OCI-M2 (cell line): Measurements from ENCODE around the gene CNGB1.
"Not testable (repeated sequence)": the region's sequence is repeated elsewhere in the genome, so short reads cannot be mapped to it uniquely, and the experiment has no call there.

Experiments used
- DNase-seq: peaks from one replicate; lab custom pipeline; 2025; ENCODE audit not compliant: unreplicated experiment; lab: John Stamatoyannopoulos, UW

The CNGB1 gene

DNA sequence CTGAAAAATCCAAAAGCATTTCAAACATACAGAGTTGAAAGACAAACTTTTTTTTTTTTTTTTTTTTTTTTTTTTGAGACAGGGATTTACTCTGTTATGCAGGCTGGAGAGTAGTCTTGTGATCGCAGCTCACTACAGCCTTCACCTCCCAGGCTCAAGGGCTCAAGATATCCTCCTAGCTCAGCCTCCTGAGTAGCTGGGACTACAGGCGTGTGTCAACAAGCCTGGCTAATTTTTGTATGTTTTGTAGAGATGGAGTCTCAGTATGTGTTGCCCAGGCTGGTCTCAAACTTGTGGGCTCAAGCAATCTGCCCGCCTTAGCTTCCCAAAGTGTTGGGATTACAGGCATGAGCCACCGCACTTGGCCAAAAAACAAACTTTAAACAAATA is 104.4 kb downstream of the CNGB1 start:
- no peak for DNase-seq

DNA sequence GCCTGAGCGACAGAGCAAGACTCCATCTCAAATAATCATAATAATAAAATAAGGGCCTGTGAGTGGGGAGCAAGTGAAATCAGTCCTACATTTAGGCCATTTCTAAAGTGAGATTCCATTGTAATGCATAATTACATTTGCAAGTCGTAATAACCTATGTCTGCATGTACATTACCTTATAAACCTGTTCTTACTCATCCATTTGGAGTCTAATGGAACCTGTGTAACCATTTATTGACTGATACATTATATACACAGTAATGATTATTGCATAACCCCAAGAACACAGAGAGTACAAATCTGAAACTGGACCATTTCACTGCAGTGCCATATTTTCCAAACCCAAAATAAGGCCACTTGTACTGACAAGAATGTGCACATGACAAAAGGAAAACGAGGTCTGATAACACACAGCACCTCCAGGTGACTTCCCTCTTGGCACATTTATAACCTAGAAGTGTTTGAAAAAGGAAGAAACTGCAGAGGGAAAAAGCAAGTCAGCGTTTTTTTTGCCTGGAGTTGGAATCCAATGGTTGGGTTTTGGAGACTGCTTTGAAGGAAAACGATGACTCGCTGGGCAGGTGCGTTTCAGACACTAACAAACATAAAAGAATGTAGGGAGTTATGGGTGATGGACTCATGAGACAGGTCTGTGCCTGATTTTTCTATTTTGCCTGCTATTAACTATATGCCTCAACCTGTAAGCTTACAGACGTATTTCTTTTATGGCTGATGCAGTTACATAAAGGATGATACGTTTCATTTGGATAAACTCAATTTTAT is 105.0 kb downstream of the CNGB1 start:
- no peak for DNase-seq

DNA sequence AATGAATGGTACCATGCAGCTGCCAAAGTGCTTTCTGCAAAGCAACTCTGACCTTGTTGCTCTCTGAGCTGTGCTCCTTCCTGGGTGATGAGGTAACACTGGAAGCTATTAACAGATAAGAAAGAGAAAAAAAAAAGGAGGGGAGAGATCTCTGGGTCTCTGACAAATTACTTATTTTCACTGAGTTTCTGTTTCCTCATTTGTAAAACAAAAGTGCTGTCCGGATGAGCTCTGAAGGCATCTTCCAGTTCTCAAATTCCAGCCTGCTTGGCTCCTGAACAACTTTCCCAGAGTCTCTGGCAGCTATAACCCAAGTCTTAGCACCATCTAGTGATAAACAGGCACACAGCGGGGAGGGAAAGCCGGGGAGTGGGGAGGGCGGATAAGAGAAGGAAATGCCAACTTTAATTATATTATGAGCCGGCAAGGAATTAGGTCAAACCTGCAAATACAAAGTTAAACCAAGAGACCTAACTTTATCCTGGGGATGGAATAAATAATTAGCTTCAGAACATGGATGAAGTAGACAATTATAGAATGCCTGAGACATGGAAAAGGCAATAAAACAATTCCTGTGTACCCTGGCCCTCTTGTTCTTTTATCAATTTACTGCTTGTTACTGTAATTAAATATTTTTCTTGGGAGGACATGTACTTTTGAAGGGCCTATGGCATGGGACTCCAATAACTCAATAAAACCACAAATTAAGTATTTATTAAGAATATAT is 107.3 kb downstream of the CNGB1 start:
- DNase-seq: no peak

DNA sequence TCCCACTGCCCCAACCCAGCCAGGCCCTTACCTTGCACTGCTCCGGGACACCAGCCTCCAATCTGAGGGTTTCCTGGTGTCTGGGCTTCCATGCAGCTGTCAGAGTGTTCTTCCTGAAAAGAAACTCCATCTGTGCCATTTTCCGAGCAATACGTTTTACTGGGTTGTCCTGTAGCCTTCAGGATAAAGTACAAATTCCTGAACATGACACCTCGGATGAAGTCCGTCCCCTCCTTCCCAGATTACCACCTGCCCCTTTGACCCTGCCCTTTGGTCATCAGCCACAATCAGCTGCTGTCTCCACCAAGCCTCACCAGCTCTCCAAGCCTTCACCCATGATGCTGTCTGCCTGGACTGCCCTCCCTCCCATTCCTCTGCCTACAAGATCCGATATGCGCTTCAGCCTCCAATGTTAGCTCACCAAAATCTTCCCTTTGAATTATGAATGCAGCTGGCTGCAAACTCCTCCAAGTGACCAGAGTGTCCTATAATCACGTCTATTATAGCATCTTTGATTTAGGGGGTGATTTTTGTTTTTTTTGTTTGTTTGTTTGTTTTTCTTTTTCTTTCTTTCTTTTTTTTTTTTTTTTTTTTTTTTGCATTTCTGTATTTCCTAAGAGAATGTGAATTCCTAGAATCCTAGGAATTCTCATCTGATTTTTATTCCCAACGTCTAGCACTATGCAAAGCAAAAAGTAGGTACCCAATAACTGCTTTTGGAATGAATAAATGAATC is 108.1 kb downstream of the CNGB1 start:
- no peak for DNase-seq

DNA sequence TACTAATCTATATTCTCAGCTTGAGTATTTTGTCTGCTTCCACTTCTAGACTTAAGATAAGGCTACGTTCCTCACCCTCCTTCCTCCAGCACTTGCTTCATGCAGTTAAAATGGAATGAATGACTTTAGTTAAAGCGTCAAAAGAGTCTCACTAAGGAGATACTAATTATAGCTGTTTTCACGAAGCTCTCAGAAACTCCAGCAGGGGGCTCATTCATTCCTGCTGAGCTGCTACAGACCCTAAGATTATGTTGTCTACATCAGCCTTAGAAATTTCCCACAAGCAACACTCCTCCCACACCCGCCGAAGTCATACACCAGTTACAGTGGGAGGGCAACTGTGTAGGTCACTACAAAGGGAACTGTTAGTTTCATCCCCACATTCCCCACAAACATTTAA is 111.6 kb downstream of the CNGB1 start:
- no peak for DNase-seq

DNA sequence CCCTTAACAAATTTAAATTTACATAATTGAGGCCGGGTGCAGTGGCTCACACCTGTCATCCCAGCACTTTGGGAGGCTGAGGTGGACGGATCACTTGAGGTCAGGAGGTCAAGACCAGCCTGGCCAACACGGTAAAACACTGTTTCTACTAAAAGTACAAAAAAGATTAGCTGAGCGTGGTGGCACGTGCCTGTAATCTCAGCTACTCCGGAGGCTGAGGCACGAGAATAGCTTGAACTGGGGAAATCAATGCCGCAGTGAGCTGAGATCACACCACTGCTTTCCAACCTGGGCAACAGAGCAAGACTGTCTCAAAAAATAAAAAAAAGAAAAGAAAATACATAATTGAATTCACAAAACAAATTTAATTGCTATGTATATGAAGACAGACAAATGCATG is 112.3 kb downstream of the CNGB1 start:
- no peak for DNase-seq

DNA sequence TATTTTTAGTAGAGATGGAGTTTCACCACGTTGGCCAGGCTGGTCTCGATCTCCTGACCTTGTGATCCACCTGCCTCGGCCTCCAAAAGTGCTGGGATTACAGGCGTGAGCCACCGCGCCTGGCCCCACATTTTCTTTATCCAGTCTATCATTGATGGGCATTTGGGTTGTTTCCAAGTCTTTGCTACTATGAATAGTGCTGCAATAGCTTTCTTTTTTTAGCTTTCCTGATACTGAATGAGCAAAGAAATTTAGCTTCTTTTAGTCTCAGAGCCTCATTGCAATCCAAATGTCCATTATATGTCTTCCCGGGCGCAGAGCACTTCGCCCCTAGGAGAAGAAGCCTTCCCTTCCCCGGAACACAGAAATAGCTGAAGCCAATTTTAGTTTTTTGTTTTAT is 112.9 kb downstream of the CNGB1 start:
- DNase-seq: not testable (repeated sequence)

DNA sequence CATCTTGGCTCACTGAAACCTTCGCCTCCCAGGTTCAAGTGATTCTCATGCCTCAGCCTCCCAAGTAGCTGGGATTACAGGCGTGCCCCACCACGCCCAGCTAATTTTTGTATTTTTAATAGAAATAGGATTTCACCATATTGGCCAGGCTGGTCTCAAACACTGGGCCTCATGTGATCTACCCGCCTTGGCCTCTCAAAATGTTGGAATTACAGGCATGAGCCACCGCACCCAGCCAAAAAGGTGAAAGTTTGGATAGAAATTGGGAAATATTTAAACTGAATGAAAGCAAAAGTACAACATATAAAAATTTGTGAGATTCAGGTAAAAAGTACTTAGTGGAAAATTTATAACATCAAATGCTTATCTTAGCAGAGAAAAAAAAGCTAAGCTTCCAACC is 115.7 kb downstream of the CNGB1 start:
- no peak for DNase-seq

DNA sequence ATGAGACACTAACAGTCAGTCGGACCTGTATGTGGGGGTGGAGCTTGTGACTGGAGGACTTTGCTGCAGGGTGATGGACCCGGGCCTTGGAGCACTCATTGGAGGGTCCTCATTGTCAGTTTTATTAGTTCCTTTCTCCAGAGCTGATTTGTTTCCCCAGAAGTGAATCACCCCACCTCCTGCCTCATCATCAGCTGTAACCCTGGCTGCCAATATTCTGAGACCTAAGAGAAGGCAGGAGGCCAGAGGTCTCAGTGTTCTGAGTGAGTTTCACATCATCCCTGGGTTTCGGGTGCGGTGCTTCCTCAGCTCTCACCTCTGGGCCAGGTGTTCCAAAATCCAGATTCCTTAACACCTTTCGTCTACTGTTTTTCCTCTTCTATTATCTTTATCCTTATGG is 118.7 kb downstream of the CNGB1 start:
- DNase-seq: no peak

DNA sequence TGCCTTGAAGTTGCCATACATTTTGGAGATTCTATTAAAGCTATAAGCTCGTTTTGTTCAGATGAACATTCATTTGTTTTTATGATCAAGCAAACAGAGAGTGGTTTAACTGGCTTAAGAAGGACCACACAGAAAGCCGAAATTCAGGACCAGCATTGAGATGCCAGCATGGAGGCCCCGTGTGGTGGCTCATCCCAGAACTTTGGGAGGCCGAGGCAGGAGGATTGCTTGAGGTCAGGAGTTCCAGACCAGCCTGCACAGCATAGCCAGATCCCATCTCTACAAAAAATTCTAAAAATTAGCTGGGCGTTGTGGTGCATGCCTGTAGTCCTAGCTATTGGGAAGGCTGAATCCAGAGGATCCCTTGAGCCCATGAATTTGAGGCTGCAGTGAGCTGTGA is 122.7 kb downstream of the CNGB1 start:
- no peak for DNase-seq

DNA sequence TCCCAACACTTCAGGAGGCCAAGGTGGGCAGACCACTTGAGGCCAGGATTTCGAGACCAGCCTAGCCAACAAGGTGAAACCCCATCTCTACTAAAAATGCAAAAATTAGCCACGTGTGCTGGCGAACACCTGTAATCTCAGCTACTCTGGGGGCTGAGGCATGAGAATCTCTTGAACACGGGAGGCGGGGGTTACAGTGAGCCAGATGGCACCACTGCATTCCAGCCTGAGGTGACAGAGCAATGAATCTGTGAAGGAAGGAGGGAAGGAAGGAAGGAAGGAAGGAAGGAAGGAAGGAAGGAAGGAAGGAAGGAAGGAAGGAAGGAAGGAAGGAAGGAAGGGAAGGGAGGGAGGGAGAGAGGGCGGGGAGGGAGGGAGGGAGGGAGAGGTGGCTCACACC is 124.0 kb downstream of the CNGB1 start:
- DNase-seq: not testable (repeated sequence)

DNA sequence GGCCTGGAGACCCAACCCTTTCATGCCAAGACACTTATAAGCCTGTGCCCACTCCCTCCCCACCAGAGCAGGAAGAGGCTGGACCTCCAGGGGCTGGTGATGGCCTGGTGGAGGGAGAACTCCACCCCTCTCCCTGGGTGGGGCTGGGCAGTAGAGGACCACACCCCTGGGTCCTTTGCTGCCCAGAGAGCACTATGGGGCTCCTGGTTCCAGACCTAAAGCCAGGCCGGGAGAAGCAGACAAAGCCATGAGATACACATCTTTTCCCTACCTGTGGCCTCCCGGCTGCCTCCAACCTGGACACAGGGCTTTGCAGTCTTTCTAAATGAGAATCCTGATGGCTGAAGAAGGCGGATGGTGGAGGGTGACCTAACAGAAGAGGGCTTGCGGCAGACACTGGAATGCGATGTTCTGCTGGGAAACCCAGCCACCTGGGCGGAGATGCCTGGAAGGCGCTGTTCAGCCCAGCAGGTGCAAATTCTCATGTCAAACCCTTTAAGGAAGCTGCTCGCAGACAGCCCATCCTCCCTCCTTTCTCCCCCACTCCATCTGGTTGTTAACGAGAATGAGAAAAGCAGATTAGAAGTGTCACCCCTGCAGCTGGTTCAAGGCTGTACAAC is 124.7 kb downstream of the CNGB1 start:
- DNase-seq: no peak

DNA sequence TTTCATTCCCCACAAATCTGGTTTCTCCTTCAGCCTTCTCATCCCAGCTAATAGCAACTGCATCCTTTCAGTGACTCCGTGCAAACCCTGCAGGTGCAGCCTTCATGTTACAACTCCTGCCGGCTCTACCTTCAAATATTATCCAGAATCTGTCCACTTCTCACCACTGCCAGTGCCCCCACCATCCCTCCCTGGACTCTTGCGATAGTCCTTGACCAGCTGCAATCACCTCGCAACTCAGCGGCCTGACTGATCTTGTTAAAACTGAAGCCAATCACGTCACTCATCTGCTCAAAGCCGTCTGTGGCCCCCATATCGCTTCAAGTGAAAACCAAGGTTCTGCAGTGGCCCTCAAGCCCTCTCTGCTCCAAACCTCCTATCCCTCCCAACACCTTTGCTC is 125.8 kb downstream of the CNGB1 start:
- DNase-seq: no peak

DNA sequence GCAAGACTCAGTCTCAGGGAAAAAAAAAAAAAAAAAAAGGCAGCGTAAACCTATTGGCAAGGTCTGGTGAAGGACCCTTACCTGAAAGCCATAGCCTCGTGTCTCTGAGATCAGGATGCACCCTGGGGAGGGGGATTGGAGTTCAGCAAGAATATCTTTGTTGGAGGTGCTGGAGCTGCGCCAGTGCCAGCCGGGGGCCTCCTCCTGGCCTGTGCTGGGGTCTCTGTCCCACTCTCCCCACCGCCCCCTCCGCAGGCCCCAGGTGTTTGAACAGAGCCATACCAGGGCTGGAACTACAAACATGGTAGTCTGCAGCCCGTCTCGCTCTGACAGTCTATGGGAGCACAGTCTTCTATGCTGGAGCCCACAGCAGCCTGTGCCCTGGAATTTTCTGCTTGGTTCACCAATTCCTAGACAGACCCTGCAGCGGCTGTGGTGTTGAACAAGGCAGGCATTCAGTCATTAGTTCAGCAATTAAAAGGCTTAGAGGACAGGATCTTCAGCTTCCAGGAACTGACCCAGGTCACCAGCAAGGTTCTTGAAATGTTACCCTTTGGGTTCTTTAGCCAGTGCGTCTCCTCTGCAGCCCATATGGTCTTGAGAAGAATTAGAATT is 126.4 kb downstream of the CNGB1 start:
- DNase-seq: no peak

DNA sequence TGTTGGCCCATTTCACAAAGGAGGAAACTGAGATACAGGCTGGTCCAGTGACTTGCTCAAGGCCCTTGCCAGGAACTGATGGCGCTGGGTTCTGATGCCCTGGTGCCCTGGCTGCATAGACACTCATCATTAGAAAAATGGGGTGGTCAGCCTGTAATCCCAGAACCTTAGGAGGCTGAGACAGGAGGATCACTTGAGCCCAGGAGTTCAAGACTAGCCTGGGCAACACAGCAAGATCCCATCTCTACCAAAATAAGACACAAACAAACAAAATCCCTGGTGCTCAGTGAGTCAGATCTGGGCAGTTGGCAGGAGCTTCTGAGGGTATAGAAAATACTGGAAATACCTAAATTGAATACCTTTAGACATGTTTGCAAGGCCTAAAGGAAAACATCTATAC is 127.5 kb downstream of the CNGB1 start:
- no peak for DNase-seq

DNA sequence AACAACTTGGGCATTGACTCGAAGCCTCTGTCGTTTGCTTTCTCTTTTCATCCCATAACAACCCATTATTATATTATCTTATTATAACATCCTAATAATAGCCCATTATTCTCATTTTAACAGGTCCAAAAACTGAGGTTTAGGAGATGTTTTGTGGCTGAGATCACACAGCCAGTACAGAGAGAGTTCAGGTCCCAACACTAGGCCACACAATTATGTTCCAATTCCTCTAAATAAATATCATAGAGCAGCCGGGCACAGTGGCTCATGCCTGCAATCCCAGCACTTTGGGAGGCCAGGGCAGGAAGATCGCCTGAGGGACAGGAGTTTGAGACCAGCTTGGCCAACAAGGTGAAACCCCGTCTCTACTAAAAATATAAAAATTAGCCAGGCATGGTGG is 128.3 kb downstream of the CNGB1 start:
- DNase-seq: no peak

DNA sequence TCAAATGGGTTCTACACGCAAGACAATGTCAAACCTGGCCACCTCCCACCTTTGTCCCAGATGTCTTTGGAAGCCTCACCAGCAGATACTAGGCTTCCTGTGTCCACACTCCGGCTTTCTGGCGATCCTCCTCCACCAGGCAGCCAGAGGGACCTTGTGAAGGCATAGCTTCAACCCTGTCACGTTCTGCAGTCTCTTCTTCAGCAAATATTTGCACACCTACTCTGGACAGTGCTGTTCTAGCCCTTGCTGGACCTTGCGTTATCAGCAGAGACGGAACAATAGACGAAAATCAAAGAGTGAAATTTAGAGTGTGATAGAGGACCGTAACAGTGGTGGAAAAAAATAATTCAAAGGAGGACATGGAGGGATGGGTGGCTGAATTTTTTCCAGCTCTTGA is 130.1 kb downstream of the CNGB1 start:
- DNase-seq: no peak

DNA sequence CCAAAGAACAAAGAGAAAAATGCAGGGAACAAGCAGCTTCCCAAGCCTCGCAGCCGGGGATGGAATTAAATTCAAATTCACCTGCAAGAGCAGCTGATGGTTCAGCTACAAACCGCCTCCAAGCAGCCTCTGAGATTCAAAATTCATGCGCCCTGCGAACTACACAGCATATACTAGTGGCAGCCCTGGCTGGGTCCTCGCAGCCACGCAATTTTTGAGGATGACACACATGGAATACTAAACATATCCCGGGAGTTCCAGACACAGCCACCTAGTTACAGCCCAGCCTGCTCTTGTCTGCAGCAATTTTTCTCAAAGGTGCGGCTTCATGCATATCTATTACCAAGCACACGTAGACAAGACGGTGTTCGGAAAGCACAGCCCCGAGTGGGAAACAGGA is 132.8 kb downstream of the CNGB1 start:
- no peak for DNase-seq

DNA sequence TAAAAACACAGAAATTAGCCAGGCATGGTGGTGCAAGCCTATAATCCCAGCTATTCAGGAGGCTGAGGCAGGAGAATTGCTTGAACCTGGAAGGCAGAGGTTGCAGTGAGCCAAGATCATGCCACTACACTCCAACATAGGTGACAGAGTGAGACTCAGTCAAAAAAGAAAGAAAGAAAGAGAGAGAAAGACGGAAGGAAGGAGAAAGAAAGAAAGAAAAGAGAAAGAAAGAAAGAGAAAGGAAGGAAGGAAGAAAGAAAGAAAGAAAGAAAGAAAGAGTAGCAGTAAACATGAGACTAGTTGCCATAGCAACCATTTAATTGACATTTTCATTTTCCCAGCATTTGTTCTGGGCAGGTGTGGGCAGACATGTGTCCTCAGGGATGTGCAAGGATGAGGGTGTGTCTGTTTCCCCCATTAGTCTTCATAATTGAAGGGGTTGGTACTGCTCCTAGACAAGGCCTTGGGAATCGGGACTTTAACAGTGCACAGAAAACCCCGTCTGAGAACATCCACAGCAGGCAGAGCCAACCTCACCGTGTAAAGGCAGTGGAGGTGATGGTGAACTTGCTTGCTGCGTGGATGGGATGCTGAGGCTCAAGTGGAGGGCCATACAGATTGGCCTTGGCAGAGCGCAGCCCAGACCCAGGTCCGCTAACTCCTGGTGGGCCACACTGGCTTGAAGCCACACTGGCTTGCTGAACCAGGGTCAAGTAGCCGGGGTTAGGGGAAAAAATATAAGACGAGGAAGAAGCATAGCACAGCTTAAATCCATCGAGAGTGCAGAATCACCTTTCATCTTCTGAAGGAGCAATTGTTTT is 133.4 kb downstream of the CNGB1 start:
- DNase-seq: no peak

DNA sequence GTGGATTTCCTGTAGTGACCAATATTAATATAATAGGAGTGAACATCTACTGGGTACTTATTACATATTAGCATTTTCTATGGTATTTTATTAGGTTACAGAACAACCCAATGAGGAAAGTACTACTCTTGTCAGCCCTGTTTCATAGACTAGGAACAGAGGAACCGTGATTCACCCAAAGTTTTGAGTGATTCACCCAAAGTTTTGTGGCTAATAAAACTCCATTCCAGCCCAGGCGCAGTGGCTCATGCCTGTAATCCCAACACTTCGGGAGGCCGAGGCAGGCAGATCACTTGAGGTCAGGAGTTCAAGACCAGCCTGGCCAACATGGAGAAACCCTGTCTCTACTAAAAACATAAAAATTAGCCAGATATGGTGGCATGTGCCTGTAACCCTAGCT is 135.5 kb downstream of the CNGB1 start:
- not testable (repeated sequence) for DNase-seq
